ENCODE results near the gene GPC1. TPM values are rescaled to one million over a fixed set of nuclear protein-coding genes. Genes with fewer than 3 reads are reported as not detected.

GPC1 gene
- total and polyA plus RNA-seq, 2 of the 13 experiments (the other 11 are each of a cell fraction or from before 2014, with no cell fraction given): 4.0 to 5.5 TPM

GRCh38 chr2:240513549-240514287 lies 78.3 kb downstream of the GPC1 start (continued):
- TF ChIP-seq RBFOX2 (IDR thresholded peaks at IDR 0.05; ENCODE audit: low read depth, low read length) (no peak), GABPB1 (CRISPR knock-in tag; IDR thresholded peaks at IDR 0.05) (no peak), ZNF468 (CRISPR knock-in tag; IDR thresholded peaks at IDR 0.05) (no peak), ZSCAN20 (CRISPR knock-in tag; IDR thresholded peaks at IDR 0.05; ENCODE audit: borderline replicate concordance) (no peak), GZF1 (CRISPR knock-in tag; IDR thresholded peaks at IDR 0.05) (no peak), SP2 (CRISPR knock-in tag; IDR thresholded peaks at IDR 0.05) (no peak), ZNF276 (CRISPR knock-in tag; IDR thresholded peaks at IDR 0.05; ENCODE audit: low read depth) (no peak), ZSCAN30 (CRISPR knock-in tag; IDR thresholded peaks at IDR 0.05) (no peak), SNAPC4 (CRISPR knock-in tag; IDR thresholded peaks at IDR 0.05) (no peak), SMAD9 (CRISPR knock-in tag; IDR thresholded peaks at IDR 0.05) (no peak), ZNF260 (CRISPR knock-in tag; IDR thresholded peaks at IDR 0.05; ENCODE audit: borderline replicate concordance, low read depth) (no peak), SOX5 (CRISPR knock-in tag; IDR thresholded peaks at IDR 0.05; ENCODE audit: borderline replicate concordance) (no peak)
- TF ChIP-seq, protein P1, sequence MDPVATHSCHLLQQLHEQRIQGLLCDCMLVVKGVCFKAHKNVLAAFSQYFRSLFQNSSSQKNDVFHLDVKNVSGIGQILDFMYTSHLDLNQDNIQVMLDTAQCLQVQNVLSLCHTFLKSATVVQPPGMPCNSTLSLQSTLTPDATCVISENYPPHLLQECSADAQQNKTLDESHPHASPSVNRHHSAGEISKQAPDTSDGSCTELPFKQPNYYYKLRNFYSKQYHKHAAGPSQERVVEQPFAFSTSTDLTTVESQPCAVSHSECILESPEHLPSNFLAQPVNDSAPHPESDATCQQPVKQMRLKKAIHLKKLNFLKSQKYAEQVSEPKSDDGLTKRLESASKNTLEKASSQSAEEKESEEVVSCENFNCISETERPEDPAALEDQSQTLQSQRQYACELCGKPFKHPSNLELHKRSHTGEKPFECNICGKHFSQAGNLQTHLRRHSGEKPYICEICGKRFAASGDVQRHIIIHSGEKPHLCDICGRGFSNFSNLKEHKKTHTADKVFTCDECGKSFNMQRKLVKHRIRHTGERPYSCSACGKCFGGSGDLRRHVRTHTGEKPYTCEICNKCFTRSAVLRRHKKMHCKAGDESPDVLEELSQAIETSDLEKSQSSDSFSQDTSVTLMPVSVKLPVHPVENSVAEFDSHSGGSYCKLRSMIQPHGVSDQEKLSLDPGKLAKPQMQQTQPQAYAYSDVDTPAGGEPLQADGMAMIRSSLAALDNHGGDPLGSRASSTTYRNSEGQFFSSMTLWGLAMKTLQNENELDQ (CRISPR knock-in tag; IDR thresholded peaks at IDR 0.05; ENCODE audit: borderline replicate concordance): no peak
- TF ChIP-seq, protein P2, sequence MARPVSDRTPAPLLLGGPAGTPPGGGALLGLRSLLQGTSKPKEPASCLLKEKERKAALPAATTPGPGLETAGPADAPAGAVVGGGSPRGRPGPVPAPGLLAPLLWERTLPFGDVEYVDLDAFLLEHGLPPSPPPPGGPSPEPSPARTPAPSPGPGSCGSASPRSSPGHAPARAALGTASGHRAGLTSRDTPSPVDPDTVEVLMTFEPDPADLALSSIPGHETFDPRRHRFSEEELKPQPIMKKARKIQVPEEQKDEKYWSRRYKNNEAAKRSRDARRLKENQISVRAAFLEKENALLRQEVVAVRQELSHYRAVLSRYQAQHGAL (CRISPR knock-in tag; IDR thresholded peaks at IDR 0.05; ENCODE audit: not compliant biosample characterization): no peak
